ENCODE results near the gene LYPD6B. TPM values are rescaled to one million over a fixed set of nuclear protein-coding genes. Genes with fewer than 3 reads are reported as not detected.

The LYPD6B gene
- total RNA-seq, 1 donor, result 2.5 TPM

- Histone ChIP-seq H3K79me2 (ENCODE audit: insufficient read depth, low read length) (no peaks in the 10 kb centered on the region), H3K9me3 (ENCODE audit: low read depth, low read length) (no peaks in the 10 kb centered on the region)
Observed at GRCh38 chr2:149221898-149222297, 183.4 kb downstream of the LYPD6B start.

GRCh38 chr2:149223472-149224095 is 185.1 kb downstream of the LYPD6B start:
- no peak for DNase-seq (ENCODE audit: insufficient read length, low spot score, missing footprints)
- Histone ChIP-seq H3K36me3 (ENCODE audit: insufficient read depth, low read length) (no peaks in the 10 kb centered on the region), H3K27me3 (ENCODE audit: insufficient read depth, low read length) (no peaks in the 10 kb centered on the region), H2AFZ (ENCODE audit: low read length) (no peak overlapping the region), H3K27ac (ENCODE audit: low read depth, low read length) (no peak overlapping the region), H3K4me2 (ENCODE audit: insufficient read depth, low read length) (no peak overlapping the region), H3K4me3 (ENCODE audit: insufficient read depth, low read length) (no peak overlapping the region), H3K9me3 (ENCODE audit: low read depth, low read length) (no peaks in the 10 kb centered on the region), H3K4me1 (ENCODE audit: insufficient read depth, low read length) (no peaks in the 10 kb centered on the region), H3K79me2 (ENCODE audit: insufficient read depth, low read length) (no peaks in the 10 kb centered on the region), H4K20me1 (ENCODE audit: insufficient read depth, low read length) (no peaks in the 10 kb centered on the region)
- TF ChIP-seq, protein P1, sequence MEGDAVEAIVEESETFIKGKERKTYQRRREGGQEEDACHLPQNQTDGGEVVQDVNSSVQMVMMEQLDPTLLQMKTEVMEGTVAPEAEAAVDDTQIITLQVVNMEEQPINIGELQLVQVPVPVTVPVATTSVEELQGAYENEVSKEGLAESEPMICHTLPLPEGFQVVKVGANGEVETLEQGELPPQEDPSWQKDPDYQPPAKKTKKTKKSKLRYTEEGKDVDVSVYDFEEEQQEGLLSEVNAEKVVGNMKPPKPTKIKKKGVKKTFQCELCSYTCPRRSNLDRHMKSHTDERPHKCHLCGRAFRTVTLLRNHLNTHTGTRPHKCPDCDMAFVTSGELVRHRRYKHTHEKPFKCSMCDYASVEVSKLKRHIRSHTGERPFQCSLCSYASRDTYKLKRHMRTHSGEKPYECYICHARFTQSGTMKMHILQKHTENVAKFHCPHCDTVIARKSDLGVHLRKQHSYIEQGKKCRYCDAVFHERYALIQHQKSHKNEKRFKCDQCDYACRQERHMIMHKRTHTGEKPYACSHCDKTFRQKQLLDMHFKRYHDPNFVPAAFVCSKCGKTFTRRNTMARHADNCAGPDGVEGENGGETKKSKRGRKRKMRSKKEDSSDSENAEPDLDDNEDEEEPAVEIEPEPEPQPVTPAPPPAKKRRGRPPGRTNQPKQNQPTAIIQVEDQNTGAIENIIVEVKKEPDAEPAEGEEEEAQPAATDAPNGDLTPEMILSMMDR (IDR thresholded peaks at IDR 0.05; ENCODE audit: extremely low read depth, low read depth, low read length), result no peak

More at GRCh38 chr2:149221898-149222297, 183.4 kb downstream of the LYPD6B start:
- Histone ChIP-seq H2AFZ (ENCODE audit: low read length) (no peak overlapping the region), H3K36me3 (ENCODE audit: insufficient read depth, low read length) (no peaks in the 10 kb centered on the region), H3K4me1 (ENCODE audit: insufficient read depth, low read length) (no peaks in the 10 kb centered on the region), H3K4me3 (ENCODE audit: insufficient read depth, low read length) (no peak overlapping the region), H3K4me2 (ENCODE audit: insufficient read depth, low read length) (no peak overlapping the region), H3K27ac (ENCODE audit: low read depth, low read length) (no peak overlapping the region), H4K20me1 (ENCODE audit: insufficient read depth, low read length) (no peaks in the 10 kb centered on the region), H3K27me3 (ENCODE audit: insufficient read depth, low read length) (no peaks in the 10 kb centered on the region)
- DNase-seq (ENCODE audit: insufficient read length, low spot score, missing footprints), result no peak
- TF ChIP-seq, protein P1 (IDR thresholded peaks at IDR 0.05; ENCODE audit: extremely low read depth, low read depth, low read length), result no peak

DNA sequence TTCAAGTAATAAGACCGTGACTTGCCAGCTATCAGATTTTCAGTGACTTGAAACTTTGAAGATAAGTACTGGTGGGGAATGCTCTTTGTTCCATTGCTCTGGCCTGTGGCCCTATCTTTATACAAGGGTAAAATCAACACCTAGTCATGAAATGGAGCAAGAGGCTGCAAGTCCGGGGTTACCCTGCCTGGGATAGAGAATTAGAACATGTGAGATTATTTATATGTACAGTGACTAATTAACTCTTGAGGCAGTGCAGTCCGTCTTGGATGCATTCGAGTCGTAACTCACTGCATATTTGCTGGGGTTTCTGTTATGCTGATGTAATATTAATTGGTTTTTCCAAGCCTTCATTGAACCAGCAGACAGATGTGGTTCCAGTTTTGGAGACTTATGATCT is 186.0 kb downstream of the LYPD6B start:
- Histone ChIP-seq H3K27me3 (ENCODE audit: insufficient read depth, low read length) (no peaks in the 10 kb centered on the region), H3K79me2 (ENCODE audit: insufficient read depth, low read length) (no peaks in the 10 kb centered on the region), H3K4me2 (ENCODE audit: insufficient read depth, low read length) (no peak overlapping the region), H4K20me1 (ENCODE audit: insufficient read depth, low read length) (no peaks in the 10 kb centered on the region), H3K4me1 (ENCODE audit: insufficient read depth, low read length) (no peaks in the 10 kb centered on the region), H3K36me3 (ENCODE audit: insufficient read depth, low read length) (no peaks in the 10 kb centered on the region), H2AFZ (ENCODE audit: low read length) (no peak overlapping the region), H3K27ac (ENCODE audit: low read depth, low read length) (no peak overlapping the region), H3K4me3 (ENCODE audit: insufficient read depth, low read length) (no peak overlapping the region), H3K9me3 (ENCODE audit: low read depth, low read length) (no peaks in the 10 kb centered on the region)
- no peak for DNase-seq (ENCODE audit: insufficient read length, low spot score, missing footprints)
- TF ChIP-seq, protein P1 (IDR thresholded peaks at IDR 0.05; ENCODE audit: extremely low read depth, low read depth, low read length), result no peak

GRCh38 chr2:149225446-149225845 is 186.9 kb downstream of the LYPD6B start:
- no peak overlapping the region for H2AFZ ChIP-seq (ENCODE audit: low read length)
- no peaks in the 10 kb centered on the region for H3K79me2 ChIP-seq (ENCODE audit: insufficient read depth, low read length)
- H3K4me3 ChIP-seq (ENCODE audit: insufficient read depth, low read length), result no peak overlapping the region
- TF ChIP-seq, protein P1 (IDR thresholded peaks at IDR 0.05; ENCODE audit: extremely low read depth, low read depth, low read length), result no peak
- H3K36me3 ChIP-seq (ENCODE audit: insufficient read depth, low read length), result no peaks in the 10 kb centered on the region
- no peaks in the 10 kb centered on the region for H3K9me3 ChIP-seq (ENCODE audit: low read depth, low read length)
- no peak overlapping the region for H3K4me2 ChIP-seq (ENCODE audit: insufficient read depth, low read length)
- H3K4me1 ChIP-seq (ENCODE audit: insufficient read depth, low read length), result no peaks in the 10 kb centered on the region
- no peaks in the 10 kb centered on the region for H3K27me3 ChIP-seq (ENCODE audit: insufficient read depth, low read length)
- no peak overlapping the region for H3K27ac ChIP-seq (ENCODE audit: low read depth, low read length)
- DNase-seq (ENCODE audit: insufficient read length, low spot score, missing footprints), result no peak
- no peaks in the 10 kb centered on the region for H4K20me1 ChIP-seq (ENCODE audit: insufficient read depth, low read length)

All from osteoblast (primary cell).